ENCODE measurements around the gene HMGB3.
"Not testable (repeated sequence)": the region's sequence is repeated elsewhere in the genome, so short reads cannot be mapped to it uniquely, and the experiment has no call there.

HMGB3 gene

DNA sequence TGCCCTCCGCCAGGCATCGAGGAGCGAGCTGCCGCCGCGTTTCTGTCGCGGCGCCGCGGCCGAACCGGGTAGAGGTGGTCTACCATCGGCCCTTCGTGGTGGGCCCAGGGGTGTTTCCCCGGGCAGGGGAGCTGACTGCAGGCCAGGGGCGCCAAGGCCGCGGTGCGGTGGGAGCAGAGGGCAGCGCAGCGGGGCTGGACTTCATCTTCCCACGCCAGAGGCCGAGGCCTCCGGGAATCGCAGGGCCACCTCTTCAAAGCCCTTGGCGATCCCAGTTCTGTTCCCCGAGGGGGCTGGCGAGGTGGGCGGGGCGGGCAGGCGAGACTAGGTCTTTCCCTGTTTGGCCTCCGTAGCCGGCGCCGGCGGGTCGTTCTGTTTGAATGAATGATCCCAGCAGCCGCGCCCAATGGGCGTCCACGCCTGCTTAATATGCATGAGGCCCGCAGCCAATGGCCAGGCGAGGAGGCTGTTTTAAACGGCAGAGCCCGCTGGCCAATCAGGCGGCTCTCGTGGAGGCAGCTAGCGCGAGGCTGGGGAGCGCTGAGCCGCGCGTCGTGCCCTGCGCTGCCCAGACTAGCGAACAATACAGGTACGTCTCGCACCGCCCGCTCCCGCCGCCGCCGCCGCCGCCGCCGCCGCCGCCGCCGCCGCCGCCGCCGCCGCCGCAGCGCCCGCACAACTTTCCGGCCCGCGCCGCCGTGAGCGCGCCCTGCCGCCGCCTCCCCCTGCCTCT is at the start of gene HMGB3:
TSS of gene HMGB3 (plus strand) at position 548 of the 733 bp plus-strand sequence. CDS start 2,265 bp downstream, outside the sequence.
- peak; percentile 65 for DNase-seq

DNA sequence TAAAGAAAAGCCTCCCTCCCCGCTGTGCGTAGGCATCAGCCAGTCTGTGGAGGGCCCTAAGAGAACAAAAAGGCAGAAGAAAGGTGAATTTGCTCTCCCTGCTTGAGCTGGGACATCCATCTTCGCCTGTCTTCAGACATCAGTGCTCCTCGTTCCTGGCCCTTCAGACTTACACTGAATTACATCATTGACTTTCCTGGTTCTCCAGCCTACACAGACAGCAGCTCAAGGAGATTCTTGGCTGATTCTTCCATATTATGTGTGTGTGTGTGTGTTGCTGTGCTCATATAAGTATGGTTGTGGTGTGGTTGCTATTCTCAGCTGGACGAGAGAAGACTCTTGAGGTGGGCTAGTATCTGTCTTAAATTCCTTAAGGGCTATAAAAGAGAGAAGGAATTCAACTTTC is 49.2 kb upstream of the HMGB3 start:
- no peak for DNase-seq

DNA sequence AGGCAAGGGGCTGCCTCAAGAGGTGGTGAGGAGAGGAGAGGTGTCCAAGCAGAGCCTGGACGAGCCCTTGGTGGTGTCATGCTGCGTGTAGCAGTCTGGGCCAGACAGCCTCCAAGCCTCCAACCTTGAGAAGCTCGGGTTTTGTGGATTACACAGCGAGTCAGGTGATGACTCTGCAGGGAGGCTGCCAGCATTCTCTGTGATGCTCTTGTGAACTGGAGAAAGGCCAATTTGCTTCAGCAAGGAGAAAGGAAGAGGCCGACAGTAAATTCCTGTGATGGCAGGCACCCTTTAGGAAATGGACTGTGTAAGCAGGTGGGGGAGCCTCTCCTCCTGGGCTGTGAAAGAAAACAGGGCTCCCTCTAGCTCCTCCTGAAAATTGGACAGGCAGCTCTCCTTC is 48.7 kb upstream of the HMGB3 start:
- no peak for DNase-seq

DNA sequence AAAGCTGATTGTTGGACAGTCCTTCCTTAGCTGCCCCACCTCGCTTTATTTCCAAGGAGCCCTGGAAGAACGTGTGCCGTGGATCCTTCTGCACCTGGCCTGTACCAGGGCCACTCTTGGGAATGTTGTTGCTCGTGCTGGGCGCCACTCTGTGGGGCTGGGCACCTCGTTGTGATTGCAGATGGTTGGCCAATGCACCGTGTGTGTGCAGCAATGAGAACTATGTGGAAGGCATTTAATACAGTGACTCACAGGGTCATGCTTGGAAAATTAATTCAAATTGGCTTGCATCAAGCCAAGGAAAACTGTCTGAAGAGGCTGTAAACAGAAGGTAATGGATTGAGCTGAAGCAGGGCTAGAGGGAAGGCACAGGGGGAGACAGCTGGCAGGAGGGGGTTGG is 47.7 kb upstream of the HMGB3 start:
- no peak for DNase-seq

DNA sequence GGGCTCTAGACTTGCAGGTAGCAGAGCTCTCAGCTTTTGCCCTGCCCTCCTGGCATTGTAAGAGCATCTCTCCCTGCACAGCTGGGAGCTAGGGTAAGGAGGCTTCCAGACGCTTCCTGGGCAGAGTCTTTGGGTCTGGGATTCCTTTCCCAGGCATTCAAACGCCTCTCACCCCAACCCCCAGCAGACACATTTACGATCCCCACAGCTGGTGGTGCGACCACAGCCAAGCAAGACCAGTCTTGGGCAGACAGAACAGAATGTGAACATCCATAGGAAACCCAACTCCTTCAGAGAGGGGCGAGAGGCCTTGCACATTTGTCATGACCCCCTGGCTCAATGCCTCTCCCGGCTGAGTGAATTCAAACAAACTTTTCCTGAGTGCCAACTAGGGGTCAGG is 46.6 kb upstream of the HMGB3 start:
- DNase-seq: no peak

DNA sequence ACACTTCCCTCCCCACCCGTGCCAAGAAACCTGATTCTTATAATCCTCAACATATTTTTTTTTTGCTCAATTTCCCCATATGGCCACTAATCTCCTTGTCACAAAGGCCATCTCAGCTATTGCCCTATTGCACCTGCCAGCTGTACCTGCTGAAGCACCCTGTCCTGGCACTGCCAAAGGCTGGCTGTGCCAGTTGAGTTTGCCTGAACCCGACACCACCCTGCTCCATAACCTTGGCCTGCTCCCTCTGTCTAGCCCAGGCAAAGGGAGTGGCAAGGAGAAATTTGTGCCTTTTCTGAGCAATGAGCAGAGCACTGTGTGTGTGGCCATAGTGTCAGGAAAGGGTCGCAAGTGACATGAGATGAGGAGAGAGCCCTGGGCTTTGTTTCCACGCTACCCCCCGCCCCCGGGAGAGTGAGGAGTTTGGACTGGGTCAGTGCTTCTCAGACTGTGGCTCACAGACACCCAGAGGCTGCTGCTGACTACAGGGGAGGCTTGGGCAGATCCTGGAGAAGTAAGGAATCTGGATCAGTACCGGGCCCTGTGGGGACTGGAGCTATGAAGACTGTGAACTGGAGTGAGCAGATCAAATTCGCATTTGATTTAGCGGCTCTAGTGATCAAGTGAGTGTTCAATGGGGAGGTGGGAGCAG is 42.2 kb upstream of the HMGB3 start:
- no peak for DNase-seq

DNA sequence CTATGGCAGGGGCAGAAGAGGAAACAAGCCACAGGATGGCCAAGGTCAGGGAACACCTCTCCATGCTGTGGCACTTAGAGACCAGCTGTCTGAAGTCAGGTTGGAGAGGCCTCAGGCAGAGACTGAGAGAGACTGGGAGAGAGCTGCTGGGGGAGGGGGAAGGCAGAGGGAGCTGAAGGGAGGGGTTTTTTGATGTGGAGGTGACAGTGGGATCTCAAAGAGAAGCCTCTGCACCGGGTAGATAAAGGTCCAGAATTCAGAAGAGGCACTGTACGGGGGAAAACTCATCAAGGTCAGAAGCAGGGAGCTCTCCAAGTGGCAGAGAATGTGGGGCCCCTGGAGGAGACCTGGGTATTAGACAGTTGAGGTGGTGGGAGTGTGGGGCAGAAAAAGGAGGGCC is 41.6 kb upstream of the HMGB3 start:
- no peak for DNase-seq

DNA sequence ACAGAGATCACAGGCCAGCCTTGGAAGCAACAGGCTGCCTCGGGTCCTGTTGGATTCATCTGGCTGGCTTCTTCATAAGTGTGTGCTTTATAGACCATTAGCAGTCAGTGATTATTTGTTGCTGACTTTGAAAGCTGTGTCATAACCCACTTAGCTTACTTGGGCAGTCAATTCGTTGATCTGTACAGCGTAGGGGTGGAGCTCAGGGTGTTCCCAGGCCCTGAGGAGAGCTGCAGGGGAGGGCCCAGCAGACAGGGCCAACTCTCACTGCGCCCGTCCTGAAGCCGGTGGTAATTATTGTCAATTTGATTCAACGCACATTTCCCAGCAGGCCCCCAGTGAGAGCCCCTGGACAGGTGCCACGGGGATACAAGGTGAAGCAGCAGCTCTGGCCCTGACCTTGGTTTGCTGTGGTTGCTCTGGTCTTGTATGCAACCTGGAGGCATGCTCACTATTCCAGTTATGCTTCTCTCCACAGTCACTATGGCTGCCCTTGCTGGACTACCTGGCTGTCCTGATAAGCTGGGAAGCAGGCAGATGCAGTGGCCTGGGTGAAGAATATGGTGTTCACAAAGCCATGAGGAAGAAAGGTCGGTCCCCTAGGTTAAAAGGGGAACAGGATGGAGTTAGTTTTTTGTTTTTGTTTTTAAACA is 40.1 kb upstream of the HMGB3 start:
- no peak for DNase-seq

DNA sequence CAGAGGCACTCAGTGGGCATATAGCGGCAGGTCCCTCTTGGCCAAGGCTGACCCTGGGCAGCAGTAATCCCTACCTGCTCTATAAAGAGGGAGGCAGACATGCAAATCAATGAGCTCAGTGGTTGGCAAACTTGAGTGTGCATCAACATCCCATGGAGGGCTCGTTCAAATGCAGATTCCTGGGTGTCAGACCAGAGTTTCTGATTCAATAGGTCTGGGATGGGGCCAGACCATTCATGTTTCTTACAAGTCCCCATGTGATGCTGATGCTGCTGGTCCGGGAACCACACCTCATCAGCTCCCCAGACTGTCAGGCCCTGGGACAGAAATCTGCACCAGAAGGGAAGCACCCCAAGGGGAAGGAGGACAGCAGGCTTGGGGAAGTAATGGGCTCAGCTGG is 38.9 kb upstream of the HMGB3 start:
- DNase-seq: no peak

DNA sequence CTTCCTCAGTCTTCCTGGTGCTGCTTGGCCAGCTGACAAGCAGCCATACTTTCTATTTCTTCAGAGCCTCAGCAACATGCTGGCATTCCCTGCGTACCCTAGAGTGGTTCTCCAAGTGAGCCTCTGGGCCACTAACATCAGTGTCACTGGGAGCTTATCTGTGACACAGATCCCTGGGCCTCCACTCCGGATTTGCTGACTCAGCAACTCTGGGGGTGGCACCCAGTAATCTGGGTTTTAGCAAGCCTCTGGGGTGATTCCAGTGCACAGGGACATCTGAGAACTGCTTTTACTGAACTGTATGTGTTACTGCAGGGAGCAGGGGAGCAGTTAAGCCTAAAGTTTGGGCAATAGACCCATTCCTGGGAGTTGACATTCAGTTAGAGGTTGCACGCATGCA is 28.2 kb upstream of the HMGB3 start:
- no peak for DNase-seq

DNA sequence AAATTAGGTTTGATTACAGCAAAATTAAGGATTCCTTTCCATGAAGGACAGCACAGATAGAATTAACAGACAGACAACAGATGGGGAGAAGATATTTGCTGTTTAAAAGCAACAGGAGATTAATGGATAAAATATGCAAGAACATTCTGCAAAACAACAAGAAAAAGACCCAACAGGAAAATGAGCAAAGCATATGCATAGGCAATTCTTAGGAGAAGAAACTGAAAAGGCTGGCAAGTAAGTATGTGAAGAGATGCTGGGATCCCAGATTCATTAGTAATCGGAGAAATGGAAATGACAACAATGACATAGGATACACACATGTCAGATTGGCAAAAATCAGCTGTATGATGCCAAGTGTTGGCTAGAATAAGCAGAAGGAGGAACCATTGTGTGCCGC is 27.5 kb upstream of the HMGB3 start:
- DNase-seq: no peak

DNA sequence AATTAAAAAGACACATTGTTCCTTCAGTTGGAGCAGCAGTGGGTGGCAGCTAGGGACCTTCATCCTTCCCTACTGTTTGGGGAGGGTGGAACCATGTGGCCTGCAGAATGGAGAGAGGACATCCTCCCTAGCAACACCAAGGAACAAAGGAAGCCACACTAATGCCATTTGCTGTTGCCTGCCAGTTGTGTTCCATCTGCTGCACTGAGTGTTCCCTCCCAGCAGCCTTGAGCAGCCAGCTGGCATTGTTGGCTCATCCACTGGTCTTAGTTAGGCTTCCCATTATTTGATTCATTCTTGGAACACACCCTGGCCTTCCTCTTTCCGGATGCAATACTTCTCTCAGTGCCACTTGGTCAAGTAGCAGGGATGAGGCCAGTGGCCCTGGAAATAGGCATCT is 25.0 kb upstream of the HMGB3 start:
- no peak for DNase-seq

DNA sequence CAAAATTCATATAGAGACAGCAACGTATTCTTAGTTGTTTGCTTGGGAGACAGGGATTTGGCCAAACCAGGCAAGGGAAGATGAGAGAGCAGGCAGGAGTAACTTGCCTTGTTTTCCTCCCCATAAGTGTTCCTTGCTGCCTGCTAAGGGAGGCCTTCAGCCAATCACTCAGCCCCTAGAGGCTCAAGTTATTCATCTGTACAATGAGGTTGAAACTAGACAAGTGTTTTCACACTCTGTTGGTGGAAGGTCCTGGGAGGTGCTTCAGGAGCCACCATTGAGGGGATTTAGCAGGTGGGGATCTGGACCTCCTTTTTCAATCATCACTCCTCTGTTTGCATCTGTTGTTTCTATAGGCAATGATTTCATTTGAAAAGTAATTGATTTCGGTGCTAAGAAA is 23.6 kb upstream of the HMGB3 start:
- DNase-seq: no peak

DNA sequence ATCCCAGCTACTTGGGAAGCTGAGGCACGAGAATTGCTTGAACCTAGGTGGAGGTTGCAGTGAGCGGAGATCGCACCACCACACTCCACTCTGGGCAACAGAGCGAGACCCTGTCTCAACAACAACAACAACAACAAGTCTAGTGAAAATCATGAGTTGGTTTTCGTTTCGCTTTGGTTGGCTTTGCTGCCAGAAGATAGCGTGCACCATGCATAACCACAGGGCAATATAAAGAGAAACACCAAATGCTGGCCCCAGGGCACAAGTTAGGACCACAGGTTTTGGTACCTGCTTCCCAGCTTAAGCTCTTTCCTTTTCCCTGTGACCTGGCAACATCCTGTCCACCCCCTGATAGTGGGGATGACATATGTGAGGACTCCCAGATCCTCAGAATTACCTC is 21.5 kb upstream of the HMGB3 start:
- DNase-seq: no peak

DNA sequence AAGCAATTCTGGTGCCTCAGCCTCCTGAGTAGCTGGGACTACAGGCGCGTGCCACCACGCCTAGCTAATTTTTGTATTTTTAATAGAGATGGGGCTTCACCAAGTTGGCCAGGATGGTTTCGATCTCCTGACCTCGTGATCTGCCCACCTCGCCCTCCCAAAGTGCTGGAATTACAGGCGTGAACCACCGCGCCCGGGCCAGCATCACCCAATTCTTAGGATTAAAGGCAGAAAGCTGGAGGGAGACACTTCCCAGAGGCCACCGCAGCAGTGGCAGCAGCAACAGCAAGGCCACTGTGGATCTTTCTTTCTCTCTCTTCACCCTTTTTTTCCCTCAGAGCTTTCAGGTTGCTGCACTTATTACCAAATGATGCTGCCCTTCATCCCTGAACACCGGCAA is 18.7 kb upstream of the HMGB3 start:
- DNase-seq: not testable (repeated sequence)

DNA sequence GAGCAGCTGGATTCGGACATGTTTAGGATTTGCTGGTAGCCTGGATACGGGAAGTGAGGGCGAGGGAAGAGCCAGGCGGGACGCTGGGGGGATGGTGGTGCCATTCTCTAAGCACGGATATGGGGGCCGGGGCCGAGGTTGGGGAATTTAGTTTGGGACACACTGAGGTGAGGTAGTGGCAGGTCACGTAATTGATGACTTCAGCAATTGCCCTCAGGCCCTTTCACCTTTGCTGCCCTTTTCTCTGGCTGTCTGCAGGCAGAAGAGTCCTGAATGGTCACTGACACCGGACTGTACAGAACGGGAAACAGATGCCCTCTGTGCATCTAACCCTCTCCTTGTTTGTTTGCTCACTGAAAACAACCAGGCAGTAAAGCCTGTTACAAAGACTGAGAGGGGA is 16.9 kb upstream of the HMGB3 start:
- no peak for DNase-seq

DNA sequence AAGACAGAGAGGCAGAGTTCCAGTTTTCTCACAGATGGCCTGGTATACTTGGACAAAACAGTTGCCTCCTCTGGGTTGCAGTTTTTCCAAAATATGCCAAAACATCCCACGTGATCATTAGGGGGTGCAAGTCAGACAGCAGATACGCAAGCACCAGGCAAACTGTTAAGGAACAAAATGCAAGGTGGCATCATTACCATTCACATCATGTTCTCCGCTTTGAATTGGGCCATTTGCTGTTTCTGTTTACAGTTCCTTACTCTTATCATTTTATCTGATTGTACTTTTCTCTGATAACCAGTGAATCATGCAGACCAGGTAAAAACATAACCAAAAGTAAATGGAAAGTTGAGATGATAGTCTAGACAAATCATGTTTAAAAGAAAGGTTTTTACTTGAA is 16.4 kb upstream of the HMGB3 start:
- DNase-seq: no peak

DNA sequence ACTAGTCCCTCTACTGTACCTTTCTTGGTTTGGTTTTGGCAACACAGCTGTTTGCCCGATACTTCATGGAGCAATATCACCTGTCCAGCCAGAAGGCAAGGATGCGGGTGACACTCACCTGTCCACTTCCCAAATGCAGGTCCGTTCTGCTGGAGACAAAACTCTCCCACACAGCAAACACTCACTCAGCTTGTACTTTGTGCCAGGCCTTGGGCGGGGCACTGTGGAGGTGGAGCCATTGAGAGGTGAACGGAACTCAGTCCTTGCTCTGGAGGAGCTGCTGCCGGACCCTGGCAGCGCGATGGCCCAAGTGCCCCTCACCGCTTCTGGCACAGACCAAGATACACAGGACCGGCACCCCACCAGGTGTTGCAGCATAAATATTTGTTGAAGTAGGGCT is 15.3 kb upstream of the HMGB3 start:
- no peak for DNase-seq

DNA sequence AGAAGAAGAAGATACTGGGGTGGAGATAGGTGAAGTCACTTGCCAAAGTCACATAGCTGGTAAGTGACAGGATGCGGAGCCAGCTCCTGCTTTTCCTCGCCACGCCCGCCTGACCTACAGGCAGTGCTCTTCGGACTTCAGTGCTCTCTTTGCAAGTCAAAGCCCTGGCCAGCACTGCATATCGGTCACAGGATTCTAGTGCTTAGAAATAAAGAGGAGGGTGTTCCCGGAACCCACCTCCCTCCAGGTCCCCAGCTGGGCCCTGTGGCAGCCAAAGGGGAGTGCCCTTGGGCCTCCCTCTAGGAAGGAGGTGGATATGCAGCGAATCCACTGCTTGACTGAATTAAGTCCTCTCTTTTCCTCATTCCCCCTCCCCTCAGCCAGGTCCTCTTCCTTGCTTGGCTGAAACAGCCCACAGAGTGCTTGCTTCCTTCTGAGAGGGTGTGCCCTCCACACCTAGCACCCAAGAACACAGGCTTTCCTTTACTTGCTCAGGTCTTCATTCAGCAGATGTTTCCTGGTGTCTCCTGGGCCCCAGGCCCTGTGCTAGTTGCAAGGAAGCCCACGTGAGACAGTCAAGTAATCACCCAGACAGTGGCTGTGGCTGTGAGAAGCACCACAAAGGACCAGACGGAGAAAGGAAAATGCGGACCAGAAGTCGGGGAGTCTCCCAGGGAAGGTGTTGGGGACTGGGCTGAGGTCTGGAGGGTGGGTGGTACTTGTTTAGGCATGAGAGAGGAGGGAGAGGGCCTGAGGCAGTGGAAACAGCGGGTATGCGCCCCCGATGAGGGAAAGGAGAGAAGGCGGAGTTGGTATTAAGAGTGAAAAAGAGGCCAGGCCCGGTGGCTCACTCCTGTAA is 14.0 kb upstream of the HMGB3 start:
- DNase-seq: no peak

DNA sequence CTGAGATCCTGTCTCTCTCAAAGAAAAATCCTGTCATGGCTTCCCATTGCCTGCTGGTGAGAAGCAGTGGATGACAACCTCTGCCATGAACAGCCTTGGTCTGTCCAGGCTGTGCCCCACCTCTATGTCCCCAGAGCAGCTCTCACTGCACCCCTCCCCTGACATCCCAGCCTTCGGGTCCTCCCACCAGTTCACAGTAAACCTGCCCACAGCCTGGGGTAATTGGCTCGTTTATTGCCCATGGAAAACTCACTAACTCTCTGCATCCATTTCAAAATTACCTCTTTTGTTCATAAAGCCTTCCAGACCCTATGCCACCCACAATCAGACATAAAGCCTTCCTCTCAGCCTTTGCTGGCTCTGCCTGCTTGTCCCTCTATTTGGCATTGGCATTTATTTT is 10.7 kb upstream of the HMGB3 start:
- no peak for DNase-seq

DNA sequence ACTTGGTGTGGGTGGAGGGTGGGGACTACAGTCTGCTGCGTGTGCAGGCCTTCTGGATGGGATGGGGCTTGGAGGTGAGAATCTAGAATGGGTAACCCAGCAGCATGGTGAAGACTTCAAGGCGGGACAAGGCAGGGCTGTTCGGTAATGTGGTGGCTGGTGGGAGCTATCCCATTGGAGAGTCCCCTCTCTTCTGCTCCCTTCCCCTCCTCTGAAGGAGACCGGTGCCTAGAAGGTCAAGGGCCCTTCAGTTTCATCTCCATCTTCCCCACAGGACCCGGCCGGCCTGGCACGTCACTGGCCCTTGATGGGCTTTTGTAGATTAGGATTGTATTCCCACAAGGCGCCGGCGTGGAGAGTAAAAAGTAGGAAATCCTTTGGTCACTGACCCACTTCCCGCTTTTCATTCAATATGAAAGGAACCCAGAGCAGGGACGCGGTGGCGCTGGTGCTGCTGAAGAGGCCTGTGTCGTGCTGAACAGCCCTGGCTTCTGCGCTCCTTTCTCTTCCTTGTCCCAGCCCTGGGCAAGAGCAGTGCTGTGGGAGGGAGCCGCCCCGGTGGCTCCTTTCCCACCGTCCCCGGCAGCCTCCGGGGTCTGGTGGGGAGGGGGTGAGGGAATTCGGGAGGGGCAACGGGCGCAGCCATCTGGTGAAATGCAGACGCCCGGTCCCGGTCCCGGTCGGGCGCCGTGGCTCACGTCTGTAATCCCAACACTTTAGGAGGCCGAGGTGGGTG is 7.3 kb upstream of the HMGB3 start:
- no peak for DNase-seq

DNA sequence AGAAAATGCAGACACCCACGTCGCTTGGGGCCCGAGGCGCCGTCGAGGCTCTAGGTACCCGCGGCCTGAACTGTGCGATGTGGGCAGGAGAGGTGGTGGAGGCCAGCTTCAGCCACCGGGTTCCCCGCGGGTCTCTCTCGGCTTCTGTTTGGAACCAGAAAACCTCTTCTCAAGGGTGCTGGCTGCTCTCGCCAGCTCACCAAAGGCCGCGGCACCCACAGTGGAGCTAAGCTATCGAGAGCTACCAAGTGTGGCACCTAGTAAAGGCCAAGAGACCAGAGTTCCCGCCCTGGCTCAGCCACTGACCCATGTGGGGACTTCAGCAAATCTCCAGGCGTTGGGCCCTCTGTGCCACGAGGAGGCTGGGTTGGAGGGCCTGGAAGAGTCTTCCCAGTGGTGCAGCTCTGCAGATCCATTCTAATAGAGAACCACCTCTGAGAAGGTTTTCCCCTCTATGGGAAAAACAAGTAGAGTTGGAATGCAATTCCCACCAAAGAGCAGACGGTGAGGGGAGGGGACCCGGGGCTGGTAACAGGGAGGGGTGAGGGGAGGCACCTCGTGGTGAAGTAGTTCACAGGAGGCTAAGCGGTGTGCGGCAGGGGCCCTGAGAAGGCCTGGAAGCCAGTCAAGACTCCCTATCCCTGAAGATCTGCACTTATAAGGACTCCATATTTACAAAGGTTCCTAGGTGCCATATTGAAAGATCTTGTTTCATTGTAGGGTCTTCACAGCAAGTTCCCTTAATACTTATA is 5.5 kb upstream of the HMGB3 start:
- no peak for DNase-seq
